Mucosa of rectum (tissue), 2 donors: ENCODE measurements around the gene KCNH2.
"Not testable (repeated sequence)": the region's sequence is repeated elsewhere in the genome, so short reads cannot be mapped to it uniquely, and the experiment has no call there.

ENCODE experiments used
- H3K27ac ChIP-seq, 2 donors: one replicate each; pipeline ENCODE4 v1.7.0; 2013; ENCODE audit warnings: inconsistent platforms in 2 of 2, low read depth in 2 of 2, low read length in 2 of 2
- H3K27me3 ChIP-seq, 2 donors: one replicate each; pipeline ENCODE4 v1.7.0; 2013; ENCODE audit warnings: low read length in 2 of 2; ENCODE audit not compliant: control insufficient read depth in 2 of 2, insufficient read depth in 2 of 2
- H3K36me3 ChIP-seq, 2 donors: one replicate each; pipeline ENCODE4 v1.7.0; 2013; ENCODE audit warnings: low read length in 2 of 2; ENCODE audit not compliant: control insufficient read depth in 2 of 2, insufficient read depth in 2 of 2
- H3K4me1 ChIP-seq, 2 donors: one replicate each; pipeline ENCODE4 v1.7.0; 2013; ENCODE audit warnings: low read length in 2 of 2, mild to moderate bottlenecking in 1 of 2; ENCODE audit not compliant: control insufficient read depth in 2 of 2, insufficient read depth in 2 of 2
- H3K4me3 ChIP-seq, 2 donors: one replicate each; pipeline ENCODE4 v1.7.0; 2013; ENCODE audit warnings: low read length in 2 of 2
- H3K9ac ChIP-seq, 2 donors: one replicate each; pipeline ENCODE4 v1.7.0; 2013; ENCODE audit warnings: low read length in 2 of 2, low read depth in 1 of 2, mild to moderate bottlenecking in 1 of 2
- H3K9me3 ChIP-seq, 2 donors: one replicate each; pipeline ENCODE4 v1.7.0; 2013; ENCODE audit warnings: low read length in 2 of 2; ENCODE audit not compliant: control insufficient read depth in 2 of 2
- donor health status: healthy.
- donor health status: Normal muscosa, but diverticular disease.

The KCNH2 gene

DNA sequence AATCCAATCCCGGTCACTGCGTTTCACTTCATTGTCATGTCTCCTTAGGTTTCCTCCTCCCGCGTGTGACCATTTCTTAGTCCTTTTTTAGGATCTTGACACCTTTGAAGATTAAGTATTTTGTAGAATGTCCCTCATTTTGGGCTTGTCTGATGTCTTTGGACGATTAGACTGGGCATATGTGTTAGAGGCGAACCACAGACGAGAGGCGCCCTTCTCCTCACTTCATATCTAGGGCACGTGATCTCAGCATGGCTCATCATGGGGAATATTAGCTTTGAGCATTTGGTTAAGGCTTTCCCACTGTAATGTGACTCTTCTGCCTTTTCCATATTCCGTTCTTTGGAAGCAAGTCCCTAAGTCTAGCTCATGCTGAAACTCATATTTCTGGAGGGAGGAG, 59.0 kb downstream of the KCNH2 start:
- Histone ChIP-seq H3K27ac (no peak overlapping the region), H3K9me3 (no peaks in the 10 kb centered on the region), H3K9ac (no peak overlapping the region), H3K27me3 (no peaks in the 10 kb centered on the region), H3K4me1 (peaks cover 3 to 7% of the 10 kb centered on the region in 2 donors), H3K4me3 (no peak overlapping the region), H3K36me3 (no peaks in the 10 kb centered on the region)

DNA sequence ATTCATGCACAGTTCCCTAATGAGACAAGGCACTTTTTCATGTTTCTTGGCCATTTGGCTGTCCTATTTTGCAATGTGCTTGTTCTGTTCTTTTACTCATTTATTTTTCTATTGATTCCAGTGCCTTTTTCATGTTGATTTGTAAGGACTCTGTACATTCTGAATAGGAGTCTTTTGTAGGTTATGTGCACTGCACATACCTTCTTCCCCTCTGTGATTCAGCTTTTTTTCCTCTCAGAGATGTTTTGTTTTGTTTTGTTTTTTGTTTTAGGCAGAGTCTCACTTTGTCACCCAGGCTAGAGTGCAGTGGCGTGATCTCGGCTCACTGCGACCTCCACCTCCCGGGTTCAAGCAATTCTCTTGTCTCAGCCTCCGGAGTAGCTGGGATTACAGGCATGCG, 59.7 kb downstream of the KCNH2 start:
- Histone ChIP-seq H3K9ac (no peak overlapping the region), H3K27me3 (no peaks in the 10 kb centered on the region), H3K27ac (no peak overlapping the region), H3K9me3 (no peaks in the 10 kb centered on the region), H3K36me3 (no peaks in the 10 kb centered on the region), H3K4me1 (peaks cover 0 to 3% of the 10 kb centered on the region in 2 donors), H3K4me3 (no peak overlapping the region)

DNA sequence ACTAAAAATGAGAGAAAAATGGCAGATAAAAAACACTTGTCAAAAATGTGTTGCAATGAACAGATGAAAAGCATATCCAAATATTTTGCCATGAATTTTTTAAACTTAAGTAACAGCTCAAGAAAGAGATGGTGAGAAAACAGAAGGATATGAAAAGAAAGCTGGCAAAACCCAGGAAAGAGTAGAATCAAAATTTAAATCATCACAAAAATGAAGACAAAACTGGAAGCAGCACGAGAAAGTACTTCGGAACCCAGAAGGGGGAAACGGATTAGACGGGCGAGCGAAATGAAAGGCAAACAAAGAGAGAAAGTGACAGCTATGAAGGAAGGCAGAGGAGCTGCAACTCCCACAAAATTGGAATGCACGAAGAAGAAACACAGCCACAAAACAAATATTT, 60.2 kb downstream of the KCNH2 start:
- Histone ChIP-seq H3K9ac (no peak overlapping the region), H3K9me3 (no peaks in the 10 kb centered on the region), H3K4me1 (no peaks in the 10 kb centered on the region), H3K4me3 (no peak overlapping the region), H3K27me3 (no peaks in the 10 kb centered on the region), H3K36me3 (no peaks in the 10 kb centered on the region), H3K27ac (no peak overlapping the region)

DNA sequence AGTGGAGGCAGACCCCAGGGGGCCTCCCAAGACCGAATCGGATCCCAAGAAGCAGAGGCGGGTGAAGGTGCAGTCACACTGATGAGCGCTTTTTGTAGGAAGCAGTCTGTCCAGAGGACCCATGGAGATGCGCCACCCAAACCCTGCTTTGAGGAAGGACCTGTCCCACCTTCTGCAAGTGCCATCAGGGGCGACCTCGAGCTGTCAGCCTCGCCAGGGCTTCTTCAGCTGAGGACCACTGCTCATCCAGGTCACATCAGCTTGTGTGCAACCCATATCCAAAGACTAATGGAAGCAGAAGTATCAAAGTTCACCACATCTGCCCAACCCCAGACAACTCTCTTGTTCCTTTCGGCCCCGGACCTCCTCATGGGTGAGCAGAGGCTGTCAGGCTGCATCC, 61.5 kb downstream of the KCNH2 start:
- Histone ChIP-seq H3K36me3 (no peaks in the 10 kb centered on the region), H3K27me3 (no peaks in the 10 kb centered on the region), H3K4me3 (no peak overlapping the region)

DNA sequence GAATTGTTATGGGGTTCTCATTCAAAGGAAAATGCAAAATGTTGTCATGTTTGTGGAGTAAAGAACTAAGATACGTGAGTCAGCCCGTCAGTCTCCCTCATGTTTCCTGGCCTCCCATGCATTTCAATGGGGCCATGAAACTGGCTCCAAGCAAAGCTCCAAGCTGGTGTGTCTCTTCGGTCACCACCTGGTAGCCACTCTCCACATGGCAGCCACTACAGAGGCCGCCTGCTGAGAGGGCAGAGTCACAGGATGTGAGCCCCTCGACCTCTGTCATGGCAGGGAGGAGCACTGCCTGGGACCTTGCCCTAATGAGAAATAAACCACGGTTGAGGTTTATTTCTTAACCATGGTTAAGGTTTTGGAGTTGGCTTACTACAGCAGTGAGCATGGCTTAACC, 63.2 kb downstream of the KCNH2 start:
- Histone ChIP-seq H3K4me1 (no peaks in the 10 kb centered on the region), H3K9me3 (no peaks in the 10 kb centered on the region), H3K9ac (no peak overlapping the region), H3K4me3 (no peak overlapping the region), H3K27me3 (no peaks in the 10 kb centered on the region), H3K27ac (no peak overlapping the region), H3K36me3 (no peaks in the 10 kb centered on the region)

More for the DNA sequence above, 61.5 kb downstream of the KCNH2 start:
- no peaks in the 10 kb centered on the region for H3K9me3 ChIP-seq
- H3K27ac ChIP-seq = no peak overlapping the region
- H3K4me1 ChIP-seq = no peaks in the 10 kb centered on the region
- no peak overlapping the region for H3K9ac ChIP-seq

DNA sequence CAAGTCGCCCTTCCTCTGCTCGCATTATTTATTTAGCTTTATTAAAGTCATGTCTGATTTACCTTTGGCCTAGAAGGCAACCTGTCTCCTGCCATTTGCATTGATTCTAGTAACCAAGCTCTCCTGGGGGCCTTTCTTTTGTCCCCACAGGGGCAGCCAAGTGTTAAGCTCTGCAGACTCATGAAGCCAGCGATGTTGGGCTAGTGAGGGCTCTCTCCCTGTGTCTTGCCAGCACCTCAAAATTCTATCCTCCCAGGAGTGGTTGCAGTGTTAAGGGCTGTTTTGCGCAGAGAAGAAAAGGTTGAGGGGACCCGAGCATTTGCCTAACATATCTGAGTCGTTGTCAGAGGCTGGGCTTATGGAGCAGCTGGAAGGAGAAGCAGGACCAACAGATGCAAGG, 63.9 kb downstream of the KCNH2 start:
- Histone ChIP-seq H3K4me3 (no peak overlapping the region), H3K27ac (no peak overlapping the region), H3K4me1 (no peaks in the 10 kb centered on the region), H3K9ac (no peak overlapping the region), H3K36me3 (no peaks in the 10 kb centered on the region), H3K9me3 (no peaks in the 10 kb centered on the region), H3K27me3 (peaks cover 0 to 1% of the 10 kb centered on the region in 2 donors)

DNA sequence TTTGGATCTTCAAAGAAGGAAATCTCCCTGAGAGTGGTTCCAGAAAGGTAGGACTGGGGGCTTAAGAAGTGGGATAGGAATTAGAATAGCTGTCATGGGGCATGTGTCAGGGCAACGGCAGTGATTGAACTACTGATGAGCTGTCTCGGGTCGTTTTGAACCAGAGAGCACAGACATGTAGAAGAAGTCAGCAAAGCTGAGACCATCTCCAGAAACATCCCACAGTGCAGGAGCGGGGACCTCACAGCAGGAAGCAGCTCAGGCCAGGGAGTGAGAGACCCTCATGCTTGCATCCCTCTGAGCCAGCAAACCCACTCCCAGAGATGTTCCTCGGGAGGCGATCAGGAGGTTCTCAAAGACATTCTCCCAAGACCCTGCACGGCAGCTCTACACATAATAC, 65.7 kb downstream of the KCNH2 start:
- Histone ChIP-seq H3K9ac (no peak overlapping the region), H3K4me3 (no peak overlapping the region), H3K4me1 (no peaks in the 10 kb centered on the region), H3K9me3 (no peaks in the 10 kb centered on the region), H3K27me3 (peaks cover 0 to 4% of the 10 kb centered on the region in 2 donors), H3K27ac (no peak overlapping the region), H3K36me3 (no peaks in the 10 kb centered on the region)

DNA sequence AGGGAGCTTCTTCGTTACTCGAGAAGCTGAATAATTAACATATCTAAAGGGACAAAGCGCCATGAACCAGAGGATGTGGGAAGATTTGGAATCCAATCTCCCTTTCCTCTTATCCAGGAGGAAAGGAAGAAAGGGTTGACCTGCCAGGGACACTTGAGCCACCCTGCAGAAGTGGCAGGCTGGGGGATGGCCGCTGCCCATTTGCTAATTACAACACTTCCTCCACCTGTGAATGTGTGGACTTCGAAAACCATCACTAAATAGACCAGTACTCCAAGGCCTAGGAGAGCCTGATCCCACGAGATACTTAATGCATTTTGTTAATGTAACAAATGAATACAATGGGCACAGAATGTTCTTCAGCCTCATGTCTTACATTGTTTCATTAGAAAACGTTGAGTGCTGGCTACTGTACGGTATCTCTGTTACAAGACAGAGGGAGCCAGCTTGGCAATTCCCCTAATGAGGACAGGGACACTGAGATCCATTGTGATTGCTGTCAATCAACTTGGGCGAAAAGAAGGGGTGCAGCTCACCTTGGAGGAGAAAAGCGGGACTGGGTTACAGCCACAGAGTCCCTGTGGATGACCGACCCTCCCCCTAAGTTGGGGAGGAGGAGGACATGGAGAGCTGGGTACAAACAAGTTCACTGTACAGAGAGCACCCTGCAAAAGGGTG, 66.4 kb downstream of the KCNH2 start:
- no peaks in the 10 kb centered on the region for H3K4me1 ChIP-seq
- H3K27ac ChIP-seq = no peak overlapping the region
- peaks cover 0 to 4% of the 10 kb centered on the region in 2 donors for H3K27me3 ChIP-seq
- no peak overlapping the region for H3K9ac ChIP-seq
- no peak overlapping the region for H3K4me3 ChIP-seq
- no peaks in the 10 kb centered on the region for H3K9me3 ChIP-seq
- H3K36me3 ChIP-seq = no peaks in the 10 kb centered on the region

DNA sequence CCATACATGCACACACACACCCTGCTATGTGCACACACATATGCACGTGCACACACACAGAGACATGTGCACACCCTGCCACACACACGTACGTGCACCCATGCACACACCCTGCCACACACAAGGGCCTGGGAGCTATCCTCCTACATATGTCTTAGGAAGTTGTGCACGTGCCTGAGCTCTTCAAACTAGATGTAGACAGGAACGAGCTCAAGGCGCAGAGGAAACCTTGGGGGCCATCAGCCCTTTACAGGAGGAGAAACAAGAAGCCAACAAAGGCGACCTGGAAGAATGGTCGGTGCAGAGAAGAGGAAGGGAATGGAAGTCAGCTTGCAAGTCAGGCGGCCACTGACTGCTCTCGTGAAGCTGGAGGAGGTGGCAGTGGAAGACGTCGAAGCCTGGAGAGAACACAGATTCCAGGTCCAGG, 67.1 kb downstream of the KCNH2 start:
- Histone ChIP-seq H3K36me3 (no peaks in the 10 kb centered on the region), H3K9me3 (no peaks in the 10 kb centered on the region), H3K4me3 (no peak overlapping the region), H3K27ac (no peak overlapping the region), H3K4me1 (no peaks in the 10 kb centered on the region), H3K27me3 (peaks cover 0 to 4% of the 10 kb centered on the region in 2 donors), H3K9ac (no peak overlapping the region)

DNA sequence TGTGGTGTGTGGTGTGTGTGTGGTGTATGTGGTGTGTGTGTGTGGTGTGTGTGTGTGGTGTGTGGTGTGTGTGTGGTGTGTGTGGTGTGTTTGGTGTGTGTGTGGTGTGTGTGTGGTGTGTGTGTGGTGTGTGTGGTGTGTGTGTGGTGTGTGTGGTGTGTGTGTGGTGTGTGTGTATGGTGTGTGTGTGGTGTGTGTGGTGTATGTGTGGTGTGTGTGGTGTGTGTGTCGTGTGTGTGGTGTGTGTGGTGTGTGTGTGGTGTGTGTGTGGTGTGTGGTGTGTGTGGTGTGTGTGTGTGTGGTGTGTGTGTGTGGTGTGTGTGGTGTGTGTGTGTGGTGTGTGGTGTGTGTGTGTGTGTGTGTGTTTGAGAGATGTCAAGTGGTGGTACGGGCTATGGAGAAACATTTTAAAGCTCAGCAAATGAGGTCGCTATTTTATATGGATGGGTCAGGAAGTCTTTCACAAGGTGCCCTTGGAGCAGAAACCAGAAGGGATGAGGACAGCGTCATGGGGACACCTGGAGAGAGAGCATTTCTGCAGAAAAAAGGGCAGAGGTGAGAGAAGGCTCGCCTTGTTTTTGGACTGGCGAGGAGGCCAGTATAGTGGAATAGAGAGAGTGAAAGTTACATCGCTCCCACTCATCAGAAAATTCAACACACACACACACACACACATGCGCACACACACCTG, 67.7 kb downstream of the KCNH2 start:
- not testable (repeated sequence) for H3K9me3 ChIP-seq, H3K27me3 ChIP-seq, H3K27ac ChIP-seq, H3K36me3 ChIP-seq, H3K4me3 ChIP-seq, H3K4me1 ChIP-seq, H3K9ac ChIP-seq
